Fibroblast of lung (primary cell): ENCODE measurements around the gene KCND3. TPM values are rescaled to one million over a fixed set of nuclear protein-coding genes. Genes with fewer than 3 reads are reported as not detected.

Experiments used
- DNase-seq, 2 donors: peaks; one replicate each; pipeline versions ENCODE4 v3.0.0 to v3.0.0-alpha.2; 2010; ENCODE audit warnings: low read depth in 2 of 2
- H2AFZ ChIP-seq: 2 replicates; pipeline ENCODE4 v1.5.1; 2012; ENCODE audit warnings: low read length, control low read depth, inconsistent platforms
- H3K27ac ChIP-seq: 2 replicates; pipeline ENCODE4 v1.5.1; 2011; ENCODE audit warnings: low read length, control low read depth; ENCODE audit not compliant: insufficient read depth
- H3K27me3 ChIP-seq: 2 replicates; pipeline ENCODE4 v1.5.1; 2011; ENCODE audit warnings: mild to moderate bottlenecking, low read length; ENCODE audit not compliant: control insufficient read depth, insufficient read depth
- H3K36me3 ChIP-seq: 2 replicates; pipeline ENCODE4 v1.5.1; 2011; ENCODE audit warnings: low read length; ENCODE audit not compliant: control insufficient read depth, insufficient read depth
- H3K4me1 ChIP-seq: 2 replicates; pipeline ENCODE4 v1.5.1; 2011; ENCODE audit warnings: low read length; ENCODE audit not compliant: control insufficient read depth, insufficient read depth; ENCODE audit errors: extremely low read depth
- H3K4me2 ChIP-seq: 2 replicates; pipeline ENCODE4 v1.5.1; 2011; ENCODE audit warnings: low read length, control low read depth; ENCODE audit not compliant: insufficient read depth; ENCODE audit errors: extremely low read depth
- H3K4me3 ChIP-seq, 4 experiments: fragments of 200-600 bp in 1 of 4; sonication (generic) in 1 of 4; replicated peaks in 1 of 4; 2 replicates each; pipeline ENCODE4 v1.5.1; 2011 to 2016; ENCODE audit warnings: low read length in 4 of 4, low read depth in 3 of 4, mild to moderate bottlenecking in 3 of 4, control low read depth in 2 of 4, inconsistent platforms in 1 of 4, mixed read lengths in 1 of 4; ENCODE audit not compliant: insufficient read depth in 1 of 4; ENCODE audit errors: control extremely low read depth in 1 of 4
- H3K79me2 ChIP-seq: 2 replicates; pipeline ENCODE4 v1.5.1; 2012; ENCODE audit warnings: mild to moderate bottlenecking, low read length, inconsistent platforms; ENCODE audit not compliant: control insufficient read depth, insufficient read depth
- H3K9ac ChIP-seq: 2 replicates; pipeline ENCODE4 v1.5.1; 2011; ENCODE audit warnings: mild to moderate bottlenecking, low read length, control low read depth; ENCODE audit not compliant: insufficient read depth
- H3K9me3 ChIP-seq: 2 replicates; pipeline ENCODE4 v1.5.1; 2012; ENCODE audit warnings: low read depth, low read length; ENCODE audit not compliant: control insufficient read depth, insufficient read depth
- H4K20me1 ChIP-seq: 2 replicates; pipeline ENCODE4 v1.5.1; 2011; ENCODE audit warnings: low read length; ENCODE audit not compliant: control insufficient read depth, insufficient read depth; ENCODE audit errors: extremely low read depth
- EZH2 ChIP-seq: IDR thresholded peaks from 2 replicates; pipeline ENCODE4 v1.5.1; 2012; ENCODE audit warnings: low read length, control low read depth, mild to moderate bottlenecking; ENCODE audit errors: missing control alignments
- polyA plus RNA-seq, 2 donors: library from polyadenylated mRNA; depleted of rRNA in 1 of 2; stranded (reverse) in 1 of 2; unstranded in 1 of 2; fragments of >200 nt; gene quantifications; 2 replicates each; pipeline ENCODE4 v1.2.1, GENCODE V29; 2011 to 2012; ENCODE audit warnings: missing spikeins in 1 of 2
- total RNA-seq: library from RNA; depleted of rRNA; stranded (reverse); fragments of >200 nt; gene quantifications from 2 replicates; pipeline ENCODE4 v1.2.1, GENCODE V29; 2014
- TF ChIP-seq, protein P1 (sequence below), 2 donors: IDR thresholded peaks in 1 of 2; conservative IDR thresholded peaks in 1 of 2; 1 replicate in 1 of 2; 2 replicates in 1 of 2; pipeline ENCODE4 v1.5.1; 2011 to 2012; ENCODE audit warnings: low read length in 2 of 2, control low read depth in 1 of 2, inconsistent platforms in 1 of 2, low read depth in 1 of 2, mild to moderate bottlenecking in 1 of 2

The KCND3 gene
- total and polyA plus RNA-seq, 2 donors (not counting 1 experiment from before 2014, with no cell fraction given): 0.66 to 9.3 TPM

DNA sequence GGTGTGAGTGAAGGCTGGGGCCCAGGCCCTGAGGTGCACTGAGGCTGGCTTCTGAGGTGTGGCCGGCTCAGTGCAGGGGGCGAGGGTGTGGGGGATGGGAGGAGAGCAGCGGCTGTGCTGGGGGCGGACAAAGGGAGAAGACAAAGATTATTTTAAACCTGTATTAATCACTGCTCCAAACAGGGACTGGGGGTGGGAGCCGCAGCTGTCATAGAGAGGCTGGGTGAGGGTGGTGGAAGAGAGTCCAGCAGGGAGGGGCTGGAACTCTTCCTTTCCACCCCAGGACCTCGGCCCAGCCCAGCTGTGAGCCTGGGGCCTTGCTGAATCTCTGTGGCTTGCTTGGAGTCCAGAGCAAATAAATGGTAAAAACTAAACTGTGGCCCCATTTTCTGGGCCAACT is 106.9 kb downstream of the KCND3 start:
- H3K27ac ChIP-seq: no peak overlapping the region
- H3K4me3 ChIP-seq: no peak overlapping the region
- H3K4me1 ChIP-seq: no peaks in the 10 kb centered on the region
- no peak for DNase-seq
- H3K9ac ChIP-seq: no peak overlapping the region
- no peaks in the 10 kb centered on the region for H3K36me3 ChIP-seq
- TF ChIP-seq, protein P1, sequence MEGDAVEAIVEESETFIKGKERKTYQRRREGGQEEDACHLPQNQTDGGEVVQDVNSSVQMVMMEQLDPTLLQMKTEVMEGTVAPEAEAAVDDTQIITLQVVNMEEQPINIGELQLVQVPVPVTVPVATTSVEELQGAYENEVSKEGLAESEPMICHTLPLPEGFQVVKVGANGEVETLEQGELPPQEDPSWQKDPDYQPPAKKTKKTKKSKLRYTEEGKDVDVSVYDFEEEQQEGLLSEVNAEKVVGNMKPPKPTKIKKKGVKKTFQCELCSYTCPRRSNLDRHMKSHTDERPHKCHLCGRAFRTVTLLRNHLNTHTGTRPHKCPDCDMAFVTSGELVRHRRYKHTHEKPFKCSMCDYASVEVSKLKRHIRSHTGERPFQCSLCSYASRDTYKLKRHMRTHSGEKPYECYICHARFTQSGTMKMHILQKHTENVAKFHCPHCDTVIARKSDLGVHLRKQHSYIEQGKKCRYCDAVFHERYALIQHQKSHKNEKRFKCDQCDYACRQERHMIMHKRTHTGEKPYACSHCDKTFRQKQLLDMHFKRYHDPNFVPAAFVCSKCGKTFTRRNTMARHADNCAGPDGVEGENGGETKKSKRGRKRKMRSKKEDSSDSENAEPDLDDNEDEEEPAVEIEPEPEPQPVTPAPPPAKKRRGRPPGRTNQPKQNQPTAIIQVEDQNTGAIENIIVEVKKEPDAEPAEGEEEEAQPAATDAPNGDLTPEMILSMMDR (conservative IDR thresholded peaks at IDR 0.05 in 1 of 2, IDR thresholded peaks at IDR 0.05 in 1 of 2; ENCODE audit: low read depth in 1 of 2, low read length in 2 of 2): no peak
- no peak for TF ChIP-seq EZH2
- no peaks in the 10 kb centered on the region for H4K20me1 ChIP-seq
- no peaks in the 10 kb centered on the region for H3K79me2 ChIP-seq
- no peaks in the 10 kb centered on the region for H3K9me3 ChIP-seq
- no peak overlapping the region for H2AFZ ChIP-seq
- no peaks in the 10 kb centered on the region for H3K27me3 ChIP-seq
- no peak overlapping the region for H3K4me2 ChIP-seq

DNA sequence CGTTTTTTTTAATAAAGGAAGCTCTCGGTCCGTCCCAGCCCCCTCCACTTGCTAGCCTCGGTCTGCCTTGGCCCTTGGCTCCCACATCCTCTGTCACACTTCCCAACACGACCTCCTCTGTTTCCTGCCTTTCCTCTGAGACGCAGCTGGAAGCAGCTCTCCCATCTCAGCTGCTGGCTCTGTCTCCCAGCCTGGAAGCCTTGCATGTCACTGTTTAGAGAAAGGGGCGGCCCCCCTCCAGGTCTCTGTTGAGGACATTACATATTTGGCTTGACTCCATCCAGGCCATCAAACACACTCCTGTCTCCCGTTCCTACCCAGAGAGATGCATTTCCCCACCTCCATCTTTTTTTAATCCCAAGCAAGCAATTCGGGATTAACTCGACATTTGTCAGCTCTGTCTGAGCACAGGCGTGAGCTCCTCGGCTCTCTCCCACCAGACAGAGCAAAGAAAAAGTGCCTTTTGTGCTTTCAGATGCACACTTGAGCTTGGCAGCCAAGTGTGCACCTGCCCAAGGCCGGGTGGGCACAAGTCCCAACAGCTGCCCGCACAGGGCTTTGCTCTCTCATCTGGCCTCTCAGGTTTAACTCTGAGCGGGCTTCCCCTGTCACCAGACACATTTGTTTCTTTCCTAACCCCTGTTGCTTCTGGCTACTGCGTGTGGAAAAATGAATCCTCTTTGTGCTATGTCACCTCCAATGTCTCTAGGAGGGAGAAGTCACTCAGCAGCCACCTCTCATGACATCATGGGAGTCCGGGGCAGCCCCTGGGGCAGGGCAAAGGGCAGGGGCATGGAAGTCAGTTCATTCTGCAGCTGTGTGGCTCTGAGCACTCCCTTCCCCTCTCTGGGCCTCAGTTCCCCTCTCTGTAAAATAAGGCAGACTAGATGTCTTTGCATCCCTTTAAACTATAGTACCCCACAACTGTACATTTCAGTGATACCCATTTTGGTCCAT is 108.3 kb downstream of the KCND3 start:
- no peaks in the 10 kb centered on the region for H3K27me3 ChIP-seq
- TF ChIP-seq, protein P1 (conservative IDR thresholded peaks at IDR 0.05 in 1 of 2, IDR thresholded peaks at IDR 0.05 in 1 of 2; ENCODE audit: low read depth in 1 of 2, low read length in 2 of 2): no peak
- TF ChIP-seq EZH2: no peak
- no peaks in the 10 kb centered on the region for H3K79me2 ChIP-seq
- no peaks in the 10 kb centered on the region for H3K9me3 ChIP-seq
- DNase-seq: no peak
- no peaks in the 10 kb centered on the region for H3K36me3 ChIP-seq
- H3K4me1 ChIP-seq: no peaks in the 10 kb centered on the region
- no peak overlapping the region for H3K9ac ChIP-seq
- H2AFZ ChIP-seq: no peak overlapping the region
- no peak overlapping the region for H3K27ac ChIP-seq
- no peak overlapping the region for H3K4me2 ChIP-seq
- no peak overlapping the region for H3K4me3 ChIP-seq
- H4K20me1 ChIP-seq: no peaks in the 10 kb centered on the region

DNA sequence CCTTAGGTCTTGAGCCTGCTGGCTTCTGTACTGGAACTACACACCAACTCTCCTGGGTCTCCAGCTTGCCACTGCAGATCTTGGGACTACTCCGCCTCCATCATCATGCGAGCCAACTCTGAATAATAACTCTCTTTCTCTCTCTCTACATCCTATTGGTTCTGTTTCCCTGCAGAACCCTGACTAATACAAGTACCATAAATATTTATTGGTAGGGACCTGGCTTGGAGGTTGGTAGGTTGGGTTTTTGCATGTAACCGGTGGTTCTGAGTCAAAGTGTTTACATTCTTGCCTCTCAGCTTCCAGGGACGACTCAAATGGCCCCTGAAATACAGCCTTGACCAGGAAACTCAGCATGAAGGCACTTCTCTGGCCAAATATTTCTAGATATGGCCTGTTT is 110.4 kb downstream of the KCND3 start:
- no peak for DNase-seq
- H3K79me2 ChIP-seq: no peaks in the 10 kb centered on the region
- no peak overlapping the region for H3K4me3 ChIP-seq
- no peak overlapping the region for H2AFZ ChIP-seq
- no peaks in the 10 kb centered on the region for H3K27me3 ChIP-seq
- TF ChIP-seq, protein P1 (conservative IDR thresholded peaks at IDR 0.05 in 1 of 2, IDR thresholded peaks at IDR 0.05 in 1 of 2; ENCODE audit: low read depth in 1 of 2, low read length in 2 of 2): no peak
- TF ChIP-seq EZH2: no peak
- H3K9me3 ChIP-seq: no peaks in the 10 kb centered on the region
- H3K4me1 ChIP-seq: no peaks in the 10 kb centered on the region
- peak overlapping the region; percentile 49 for H3K27ac ChIP-seq
- H3K36me3 ChIP-seq: no peaks in the 10 kb centered on the region
- H3K4me2 ChIP-seq: no peak overlapping the region
- no peak overlapping the region for H3K9ac ChIP-seq
- H4K20me1 ChIP-seq: no peaks in the 10 kb centered on the region
